ENCODE data around the gene TRIP12. TPM values are rescaled to one million over a fixed set of nuclear protein-coding genes. Genes with fewer than 3 reads are reported as not detected.

TRIP12 gene
- total and polyA plus RNA-seq, 2 of the 4 experiments (the other 2 are of a cell fraction) = 51.6 to 209 TPM

GRCh38 chr2:229882583-229882982 lies 39.2 kb downstream of the TRIP12 start:
- Histone ChIP-seq H4K91ac (ENCODE audit: insufficient read depth, low read depth, low read length) (no peak overlapping the region), H3K4me3 (ENCODE audit: insufficient read depth, low read depth, low read length) (no peak overlapping the region), H4K5ac (ENCODE audit: low read depth, low read length) (no peak overlapping the region), H3K79me1 (ENCODE audit: low read depth in 1 of 2, low read length in 2 of 2) (peaks cover 19 to 66% of the 10 kb centered on the region in 2 experiments; a peak in 3 of 4 replicates), H3K9me3 (ENCODE audit: control insufficient read depth, insufficient read depth, low read length) (no peaks in the 10 kb centered on the region), H3K56ac (ENCODE audit: extremely low read depth, insufficient read depth, low read length) (no peak overlapping the region), H3K9ac (ENCODE audit: low read depth, low read length) (no peak overlapping the region), H2BK15ac (ENCODE audit: low read depth, low read length) (no peak overlapping the region), H3K27ac (ENCODE audit: insufficient read depth, low read length) (no peak overlapping the region), H3K18ac (ENCODE audit: low read depth, low read length) (no peak overlapping the region), H3K4me1 (ENCODE audit: control insufficient read depth, insufficient read depth, low read length) (no peaks in the 10 kb centered on the region), H2BK120ac (ENCODE audit: low read depth, low read length) (no peak overlapping the region), H2AK5ac (ENCODE audit: low read depth, low read length) (no peak overlapping the region), H3K14ac (replicated peaks; ENCODE audit: low read depth, low read length) (no peak overlapping the region), H3K4ac (ENCODE audit: low read depth, low read length) (no peak overlapping the region), H4K8ac (ENCODE audit: low read depth in 2 of 2, low read length in 2 of 2) (no peak overlapping the region), H3K9me1 (ENCODE audit: insufficient read depth, low read length) (peaks cover 3% of the 10 kb centered on the region), H3K23ac (ENCODE audit: low read depth, low read length) (no peak overlapping the region), H4K20me1 (ENCODE audit: insufficient read depth, low read length) (peaks cover 61% of the 10 kb centered on the region), H3K27me3 (ENCODE audit: control insufficient read depth, insufficient read depth, low read length) (no peaks in the 10 kb centered on the region), H2BK5ac (ENCODE audit: low read depth, low read length, poor library complexity, severe bottlenecking) (no peak overlapping the region), H3K4me2 (ENCODE audit: low read depth, low read length) (no peak overlapping the region), H2AK9ac (replicated peaks; ENCODE audit: low read depth, low read length, poor library complexity) (no peak overlapping the region), H2AFZ (replicated peaks; ENCODE audit: low read length, poor library complexity) (no peak overlapping the region), H2BK20ac (ENCODE audit: low read depth, low read length) (no peak overlapping the region), H3K36me3 (ENCODE audit: control insufficient read depth, insufficient read depth, low read length) (peaks cover 25% of the 10 kb centered on the region)
- dilution Hi-C loops (cut with HindIII; ENCODE audit: low sequenced_read_pairs, unreplicated experiment) (no loop called here), in situ Hi-C loops (cut with MboI; ENCODE audit: low sequenced_read_pairs) (no loop called here), intact Hi-C loops (cut with micrococcal nuclease) (no loop called here)
- ATAC-seq (ENCODE audit: low read depth) = no peak
- POLR2A ChIA-PET (ENCODE audit: unreplicated experiment) = no interaction called here
- no TSS peak for BruUV-seq (replicated peaks)
- no CpG with 5 or more reads among the region's 2 CpGs for WGBS, 2 experiments (ENCODE audit: extremely low coverage in 2 of 2, insufficient read length in 1 of 2)
- TF ChIP-seq FOS (IDR thresholded peaks at IDR 0.05; ENCODE audit: low read depth, low read length) = no peak
- no peak for DNase-seq
- CTCF ChIA-PET = no interaction called here
